ENCODE measurements around the gene TRAPPC5. TPM values are rescaled to one million over a fixed set of nuclear protein-coding genes. Genes with fewer than 3 reads are reported as not detected.
A peak's percentile ranks its signal among the peaks of the same experiment; 100 is the strongest.

TRAPPC5 gene
- total and polyA plus RNA-seq, 10 of the 15 experiments (the other 5 are each of a cell fraction or from before 2014, with no cell fraction given), result 4.2 to 210 (median 89.1) TPM

DNA sequence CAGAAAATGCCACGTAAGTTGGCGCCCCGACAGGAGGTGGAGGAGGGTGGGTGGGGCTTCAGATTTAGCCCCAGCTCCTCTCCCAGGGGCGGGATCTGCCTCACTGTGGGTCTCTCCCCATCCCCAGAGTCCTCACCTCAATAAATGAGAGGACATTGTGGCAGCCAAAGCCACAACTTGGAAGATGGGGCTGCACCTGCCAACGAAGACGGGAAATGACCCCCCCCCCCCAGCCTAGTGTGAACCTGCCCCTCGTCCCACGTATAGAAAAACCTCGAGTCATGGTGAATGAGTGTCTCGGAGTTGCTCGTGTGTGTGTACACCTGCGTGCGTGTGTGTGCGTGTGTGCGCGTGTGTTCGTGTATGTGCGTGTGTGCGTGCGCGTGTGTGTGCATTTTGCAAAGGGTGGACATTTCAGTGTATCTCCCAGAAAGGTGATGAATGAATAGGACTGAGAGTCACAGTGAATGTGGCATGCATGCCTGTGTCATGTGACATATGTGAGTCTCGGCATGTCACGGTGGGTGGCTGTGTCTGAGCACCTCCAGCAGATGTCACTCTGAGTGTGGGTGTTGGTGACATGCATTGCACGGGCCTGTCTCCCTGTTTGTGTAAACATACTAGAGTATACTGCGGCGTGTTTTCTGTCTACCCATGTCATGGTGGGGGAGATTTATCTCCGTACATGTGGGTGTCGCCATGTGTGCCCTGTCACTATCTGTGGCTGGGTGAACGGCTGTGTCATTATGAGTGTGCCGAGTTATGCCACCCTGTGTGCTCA is 1.5 kb upstream of the TRAPPC5 start (continued):
- TF ChIP-seq ZNF384 (IDR thresholded peaks at IDR 0.05; ENCODE audit: borderline replicate concordance, low read depth, low read length), result no peak
- no peak for TF ChIP-seq STAT1 (conservative IDR thresholded peaks at IDR 0.05)
- no peak for TF ChIP-seq SIX5 (IDR thresholded peaks at IDR 0.05; ENCODE audit: low read depth, low read length, severe bottlenecking)
- no peak for TF ChIP-seq RBBP5 (conservative IDR thresholded peaks at IDR 0.05)
- TF ChIP-seq MTA3 (IDR thresholded peaks at IDR 0.05; ENCODE audit: borderline replicate concordance, low read length), result no peak
- peak; percentile 81 for TF ChIP-seq RAD21 (IDR thresholded peaks at IDR 0.05; ENCODE audit: insufficient read depth, low read depth, low read length)
- TF ChIP-seq, protein P1, sequence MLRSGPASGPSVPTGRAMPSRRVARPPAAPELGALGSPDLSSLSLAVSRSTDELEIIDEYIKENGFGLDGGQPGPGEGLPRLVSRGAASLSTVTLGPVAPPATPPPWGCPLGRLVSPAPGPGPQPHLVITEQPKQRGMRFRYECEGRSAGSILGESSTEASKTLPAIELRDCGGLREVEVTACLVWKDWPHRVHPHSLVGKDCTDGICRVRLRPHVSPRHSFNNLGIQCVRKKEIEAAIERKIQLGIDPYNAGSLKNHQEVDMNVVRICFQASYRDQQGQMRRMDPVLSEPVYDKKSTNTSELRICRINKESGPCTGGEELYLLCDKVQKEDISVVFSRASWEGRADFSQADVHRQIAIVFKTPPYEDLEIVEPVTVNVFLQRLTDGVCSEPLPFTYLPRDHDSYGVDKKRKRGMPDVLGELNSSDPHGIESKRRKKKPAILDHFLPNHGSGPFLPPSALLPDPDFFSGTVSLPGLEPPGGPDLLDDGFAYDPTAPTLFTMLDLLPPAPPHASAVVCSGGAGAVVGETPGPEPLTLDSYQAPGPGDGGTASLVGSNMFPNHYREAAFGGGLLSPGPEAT (IDR thresholded peaks at IDR 0.05; ENCODE audit: low read depth), result no peak
- TF ChIP-seq ESRRA (IDR thresholded peaks at IDR 0.05; ENCODE audit: low read length), result no peak
- TF ChIP-seq SREBF2 (IDR thresholded peaks at IDR 0.05; ENCODE audit: low read length), result no peak
- peak; percentile 26; the same call in 1 of the 2 replicates for TF ChIP-seq MXI1 (IDR thresholded peaks at IDR 0.05; ENCODE audit: low read depth, low read length)
- 0 out of 2 replicates have a peak, but pooled peaks have one; percentile 21 for TF ChIP-seq DPF2 (IDR thresholded peaks at IDR 0.05)
- no peak for TF ChIP-seq JUNB (IDR thresholded peaks at IDR 0.05)
- TF ChIP-seq, protein P2, sequence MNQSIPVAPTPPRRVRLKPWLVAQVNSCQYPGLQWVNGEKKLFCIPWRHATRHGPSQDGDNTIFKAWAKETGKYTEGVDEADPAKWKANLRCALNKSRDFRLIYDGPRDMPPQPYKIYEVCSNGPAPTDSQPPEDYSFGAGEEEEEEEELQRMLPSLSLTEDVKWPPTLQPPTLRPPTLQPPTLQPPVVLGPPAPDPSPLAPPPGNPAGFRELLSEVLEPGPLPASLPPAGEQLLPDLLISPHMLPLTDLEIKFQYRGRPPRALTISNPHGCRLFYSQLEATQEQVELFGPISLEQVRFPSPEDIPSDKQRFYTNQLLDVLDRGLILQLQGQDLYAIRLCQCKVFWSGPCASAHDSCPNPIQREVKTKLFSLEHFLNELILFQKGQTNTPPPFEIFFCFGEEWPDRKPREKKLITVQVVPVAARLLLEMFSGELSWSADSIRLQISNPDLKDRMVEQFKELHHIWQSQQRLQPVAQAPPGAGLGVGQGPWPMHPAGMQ (IDR thresholded peaks at IDR 0.05; ENCODE audit: borderline replicate concordance), result no peak
- TF ChIP-seq TARDBP (IDR thresholded peaks at IDR 0.05; ENCODE audit: borderline replicate concordance), result no peak
- TF ChIP-seq BHLHE40 (IDR thresholded peaks at IDR 0.05; ENCODE audit: borderline replicate concordance in 1 of 2, low read depth in 2 of 2, low read length in 1 of 2), result peak; percentile 74 to 90; a peak in 3 of 4 replicates
- no peak for TF ChIP-seq FOXM1 (IDR thresholded peaks at IDR 0.05; ENCODE audit: low read depth, low read length)
- TF ChIP-seq IKZF2 (IDR thresholded peaks at IDR 0.05), result 0 out of 4 replicates have a peak, but pooled peaks of 1 of the 2 experiments have one; percentile 19
- TF ChIP-seq, protein P3, sequence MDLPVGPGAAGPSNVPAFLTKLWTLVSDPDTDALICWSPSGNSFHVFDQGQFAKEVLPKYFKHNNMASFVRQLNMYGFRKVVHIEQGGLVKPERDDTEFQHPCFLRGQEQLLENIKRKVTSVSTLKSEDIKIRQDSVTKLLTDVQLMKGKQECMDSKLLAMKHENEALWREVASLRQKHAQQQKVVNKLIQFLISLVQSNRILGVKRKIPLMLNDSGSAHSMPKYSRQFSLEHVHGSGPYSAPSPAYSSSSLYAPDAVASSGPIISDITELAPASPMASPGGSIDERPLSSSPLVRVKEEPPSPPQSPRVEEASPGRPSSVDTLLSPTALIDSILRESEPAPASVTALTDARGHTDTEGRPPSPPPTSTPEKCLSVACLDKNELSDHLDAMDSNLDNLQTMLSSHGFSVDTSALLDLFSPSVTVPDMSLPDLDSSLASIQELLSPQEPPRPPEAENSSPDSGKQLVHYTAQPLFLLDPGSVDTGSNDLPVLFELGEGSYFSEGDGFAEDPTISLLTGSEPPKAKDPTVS (IDR thresholded peaks at IDR 0.05; ENCODE audit: low read depth, low read length), result no peak
- TF ChIP-seq, protein P4, sequence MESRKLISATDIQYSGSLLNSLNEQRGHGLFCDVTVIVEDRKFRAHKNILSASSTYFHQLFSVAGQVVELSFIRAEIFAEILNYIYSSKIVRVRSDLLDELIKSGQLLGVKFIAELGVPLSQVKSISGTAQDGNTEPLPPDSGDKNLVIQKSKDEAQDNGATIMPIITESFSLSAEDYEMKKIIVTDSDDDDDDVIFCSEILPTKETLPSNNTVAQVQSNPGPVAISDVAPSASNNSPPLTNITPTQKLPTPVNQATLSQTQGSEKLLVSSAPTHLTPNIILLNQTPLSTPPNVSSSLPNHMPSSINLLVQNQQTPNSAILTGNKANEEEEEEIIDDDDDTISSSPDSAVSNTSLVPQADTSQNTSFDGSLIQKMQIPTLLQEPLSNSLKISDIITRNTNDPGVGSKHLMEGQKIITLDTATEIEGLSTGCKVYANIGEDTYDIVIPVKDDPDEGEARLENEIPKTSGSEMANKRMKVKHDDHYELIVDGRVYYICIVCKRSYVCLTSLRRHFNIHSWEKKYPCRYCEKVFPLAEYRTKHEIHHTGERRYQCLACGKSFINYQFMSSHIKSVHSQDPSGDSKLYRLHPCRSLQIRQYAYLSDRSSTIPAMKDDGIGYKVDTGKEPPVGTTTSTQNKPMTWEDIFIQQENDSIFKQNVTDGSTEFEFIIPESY (IDR thresholded peaks at IDR 0.05), result peak; percentile 57; the same call in 1 of the 2 replicates
- no peak for TF ChIP-seq TCF7 (IDR thresholded peaks at IDR 0.05; ENCODE audit: borderline replicate concordance)
- TF ChIP-seq, protein P5, sequence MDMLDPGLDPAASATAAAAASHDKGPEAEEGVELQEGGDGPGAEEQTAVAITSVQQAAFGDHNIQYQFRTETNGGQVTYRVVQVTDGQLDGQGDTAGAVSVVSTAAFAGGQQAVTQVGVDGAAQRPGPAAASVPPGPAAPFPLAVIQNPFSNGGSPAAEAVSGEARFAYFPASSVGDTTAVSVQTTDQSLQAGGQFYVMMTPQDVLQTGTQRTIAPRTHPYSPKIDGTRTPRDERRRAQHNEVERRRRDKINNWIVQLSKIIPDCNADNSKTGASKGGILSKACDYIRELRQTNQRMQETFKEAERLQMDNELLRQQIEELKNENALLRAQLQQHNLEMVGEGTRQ (IDR thresholded peaks at IDR 0.05; ENCODE audit: borderline replicate concordance, low read depth, low read length), result peak; percentile 68
- no peak for TF ChIP-seq FOS (IDR thresholded peaks at IDR 0.05; ENCODE audit: borderline replicate concordance, extremely low read depth, insufficient read length)
- TF ChIP-seq RAD51 (IDR thresholded peaks at IDR 0.05), result peak; percentile 91
- peak; percentile 92 for TF ChIP-seq SMC3 (IDR thresholded peaks at IDR 0.05; ENCODE audit: borderline replicate concordance, low read length)

Measured in GM12878 (cell line).